ENCODE data around the gene SEPTIN10.

- TF ChIP-seq POLR2AphosphoS5 (IDR thresholded peaks at IDR 0.05; ENCODE audit: borderline replicate concordance, low read depth, low read length) (no peak), EZH2 (IDR thresholded peaks at IDR 0.05) (no peak), FOXP2 (optimal IDR thresholded peaks at IDR 0.05; ENCODE audit: control extremely low read depth, extremely low read length, insufficient read depth) (no peak)
Observed at GRCh38 chr2:109525836-109526235, 87.9 kb downstream of the SEPTIN10 start.
